ENCODE measurements around the gene LEP.

Gene LEP

GRCh38 chr7:128265906-128266300, 24.8 kb downstream of the LEP start:
- Histone ChIP-seq H3K36me3 (ENCODE audit: control insufficient read depth, low read length) (no peaks in the 10 kb centered on the region), H3K79me2 (ENCODE audit: control insufficient read depth, low read length) (no peaks in the 10 kb centered on the region), H3K27ac (ENCODE audit: low read depth, low read length) (no peak overlapping the region), H4K20me1 (ENCODE audit: control insufficient read depth, insufficient read depth, low read depth, low read length) (no peaks in the 10 kb centered on the region), H3K4me3 (ENCODE audit: low read length) (no peak overlapping the region), H3K4me2 (ENCODE audit: low read length) (no peak overlapping the region), H3K4me1 (ENCODE audit: control insufficient read depth, low read length) (no peaks in the 10 kb centered on the region), H3K27me3 (ENCODE audit: control insufficient read depth, low read length) (peaks cover 11% of the 10 kb centered on the region), H3F3A (ENCODE audit: control insufficient read depth, insufficient read depth) (no peaks in the 10 kb centered on the region), H3K9me2 (replicated peaks; ENCODE audit: control insufficient read depth, low read length) (no peaks in the 10 kb centered on the region), H3K9me3 (ENCODE audit: control insufficient read depth, insufficient read depth, low read length) (no peaks in the 10 kb centered on the region)
- TF ChIP-seq EZH2phosphoT487 (IDR thresholded peaks at IDR 0.05; ENCODE audit: borderline replicate concordance, low read length) (no peak), CTCF (IDR thresholded peaks at IDR 0.05; ENCODE audit: low read depth, low read length, poor library complexity, severe bottlenecking) (no peak)

- Histone ChIP-seq H3K27ac (ENCODE audit: low read depth, low read length) (no peak overlapping the region), H3K79me2 (ENCODE audit: control insufficient read depth, low read length) (no peaks in the 10 kb centered on the region), H3K4me3 (ENCODE audit: low read length) (no peak overlapping the region), H3K27me3 (ENCODE audit: control insufficient read depth, low read length) (peaks cover 11% of the 10 kb centered on the region), H4K20me1 (ENCODE audit: control insufficient read depth, insufficient read depth, low read depth, low read length) (no peaks in the 10 kb centered on the region), H3K4me1 (ENCODE audit: control insufficient read depth, low read length) (no peaks in the 10 kb centered on the region), H3K4me2 (ENCODE audit: low read length) (no peak overlapping the region), H3K9me3 (ENCODE audit: control insufficient read depth, insufficient read depth, low read length) (no peaks in the 10 kb centered on the region), H3K36me3 (ENCODE audit: control insufficient read depth, low read length) (no peaks in the 10 kb centered on the region), H3K9me2 (replicated peaks; ENCODE audit: control insufficient read depth, low read length) (no peaks in the 10 kb centered on the region), H3F3A (ENCODE audit: control insufficient read depth, insufficient read depth) (no peaks in the 10 kb centered on the region)
- no peak for TF ChIP-seq CTCF (IDR thresholded peaks at IDR 0.05; ENCODE audit: low read depth, low read length, poor library complexity, severe bottlenecking)
- no peak for TF ChIP-seq EZH2phosphoT487 (IDR thresholded peaks at IDR 0.05; ENCODE audit: borderline replicate concordance, low read length)
Measured at GRCh38 chr7:128266529-128266882, 25.4 kb downstream of the LEP start.

GRCh38 chr7:128266883-128267594, 26.0 kb downstream of the LEP start:
- Histone ChIP-seq H3K36me3 (ENCODE audit: control insufficient read depth, low read length) (no peaks in the 10 kb centered on the region), H3K4me2 (ENCODE audit: low read length) (no peak overlapping the region), H3K4me3 (ENCODE audit: low read length) (no peak overlapping the region), H3F3A (ENCODE audit: control insufficient read depth, insufficient read depth) (no peaks in the 10 kb centered on the region), H3K9me3 (ENCODE audit: control insufficient read depth, insufficient read depth, low read length) (no peaks in the 10 kb centered on the region), H4K20me1 (ENCODE audit: control insufficient read depth, insufficient read depth, low read depth, low read length) (no peaks in the 10 kb centered on the region), H3K27ac (ENCODE audit: low read depth, low read length) (no peak overlapping the region), H3K27me3 (ENCODE audit: control insufficient read depth, low read length) (peaks cover 11% of the 10 kb centered on the region), H3K4me1 (ENCODE audit: control insufficient read depth, low read length) (no peaks in the 10 kb centered on the region), H3K79me2 (ENCODE audit: control insufficient read depth, low read length) (no peaks in the 10 kb centered on the region), H3K9me2 (replicated peaks; ENCODE audit: control insufficient read depth, low read length) (no peaks in the 10 kb centered on the region)
- no peak for TF ChIP-seq EZH2phosphoT487 (IDR thresholded peaks at IDR 0.05; ENCODE audit: borderline replicate concordance, low read length)
- no peak for TF ChIP-seq CTCF (IDR thresholded peaks at IDR 0.05; ENCODE audit: low read depth, low read length, poor library complexity, severe bottlenecking)

All from DOHH2 (cell line).